Measurements from ENCODE around the gene KLHL26. TPM values are rescaled to one million over a fixed set of nuclear protein-coding genes. Genes with fewer than 3 reads are reported as not detected.

Gene KLHL26
- total and polyA plus RNA-seq, 9 of the 15 experiments (the other 6 are each of a cell fraction or from before 2014, with no cell fraction given), result 0.13 to 13.3 (median 1.4) TPM

DNA sequence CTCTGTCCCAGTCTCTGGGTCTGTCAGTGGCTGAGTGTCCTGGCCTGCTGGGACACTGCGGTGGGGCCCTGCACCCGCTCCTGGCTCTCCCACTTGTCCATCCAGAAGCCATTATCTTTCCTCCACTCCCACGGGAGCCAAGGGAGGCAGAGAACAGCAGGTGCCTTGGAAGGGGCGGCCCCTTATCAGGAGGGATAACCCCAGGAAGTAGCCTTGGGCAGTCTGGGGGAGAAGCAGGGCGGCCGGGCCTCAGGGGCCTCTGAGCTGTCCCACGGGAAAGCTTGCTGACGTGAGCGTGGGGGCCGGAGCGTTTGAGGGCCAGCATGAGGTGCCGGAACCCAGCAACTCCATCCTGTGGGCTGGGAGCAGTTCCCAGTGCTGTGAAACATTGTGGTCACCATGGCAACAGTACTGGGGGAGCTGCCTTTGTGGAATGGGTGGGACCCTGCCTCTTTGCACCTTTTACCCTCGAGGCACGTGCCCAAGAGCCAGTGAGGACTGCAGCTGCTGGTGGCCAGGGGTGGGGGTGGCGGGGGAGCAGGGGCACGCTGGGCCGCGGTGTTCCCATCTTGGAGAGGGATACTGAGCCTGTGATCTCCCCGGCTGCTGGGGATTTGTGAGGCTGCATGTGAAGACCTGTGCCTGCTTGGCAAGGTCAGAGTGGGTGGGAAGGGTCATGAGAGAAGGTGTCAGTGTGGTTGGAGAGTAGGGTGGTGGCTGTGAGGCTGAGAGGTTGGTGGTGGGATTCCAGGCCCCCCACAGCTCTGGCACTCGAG is 20.9 kb downstream of the KLHL26 start (continued):
- TF ChIP-seq E2F6 (IDR thresholded peaks at IDR 0.05; ENCODE audit: borderline replicate concordance in 1 of 2, extremely low read depth in 1 of 2, insufficient read depth in 1 of 2, insufficient read length in 1 of 2, low read depth in 1 of 2, low read length in 1 of 2, poor library complexity in 1 of 2, severe bottlenecking in 1 of 2) (peak in 1 of 2 experiments; percentile 40), ARID4B (CRISPR knock-in tag; IDR thresholded peaks at IDR 0.05) (no peak), TFAP4 (CRISPR knock-in tag; IDR thresholded peaks at IDR 0.05; ENCODE audit: borderline replicate concordance) (no peak), SIN3B (IDR thresholded peaks at IDR 0.05; ENCODE audit: low read depth) (no peak), TEAD2 (tag; IDR thresholded peaks at IDR 0.05) (no peak), ZNF395 (CRISPR knock-in tag; IDR thresholded peaks at IDR 0.05) (no peak), MCM5 (IDR thresholded peaks at IDR 0.05; ENCODE audit: low read depth) (no peak), RBM25 (IDR thresholded peaks at IDR 0.05; ENCODE audit: low read depth, low read length, severe bottlenecking) (no peak), CREM (IDR thresholded peaks at IDR 0.05; ENCODE audit: low read depth) (peak; percentile 48; the same call in 1 of the 2 replicates), SAFB (IDR thresholded peaks at IDR 0.05; ENCODE audit: borderline replicate concordance, low read depth, low read length) (peak; percentile 31; the same call in 1 of the 2 replicates), TFE3 (CRISPR knock-in tag; IDR thresholded peaks at IDR 0.05) (no peak), ZNF696 (CRISPR knock-in tag; conservative IDR thresholded peaks at IDR 0.05) (no peak), CGGBP1 (CRISPR knock-in tag; IDR thresholded peaks at IDR 0.05) (no peak), KLF6 (CRISPR knock-in tag; IDR thresholded peaks at IDR 0.05; ENCODE audit: borderline replicate concordance) (no peak)
- TF ChIP-seq, protein P1, sequence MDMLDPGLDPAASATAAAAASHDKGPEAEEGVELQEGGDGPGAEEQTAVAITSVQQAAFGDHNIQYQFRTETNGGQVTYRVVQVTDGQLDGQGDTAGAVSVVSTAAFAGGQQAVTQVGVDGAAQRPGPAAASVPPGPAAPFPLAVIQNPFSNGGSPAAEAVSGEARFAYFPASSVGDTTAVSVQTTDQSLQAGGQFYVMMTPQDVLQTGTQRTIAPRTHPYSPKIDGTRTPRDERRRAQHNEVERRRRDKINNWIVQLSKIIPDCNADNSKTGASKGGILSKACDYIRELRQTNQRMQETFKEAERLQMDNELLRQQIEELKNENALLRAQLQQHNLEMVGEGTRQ (CRISPR knock-in tag; IDR thresholded peaks at IDR 0.05), result no peak
